HEK293 (cell line): ENCODE measurements around the gene WBP1.
"Not testable (repeated sequence)": the region's sequence is repeated elsewhere in the genome, so short reads cannot be mapped to it uniquely, and the experiment has no call there.

Experiments
- CTCF ChIA-PET: fragments of 350-600 bp; formaldehyde crosslinking; extraction: SDS; loops from one replicate; lab custom pipeline; 2021; ENCODE audit warnings: antibody characterized with exemption; lab: Yijun Ruan, JAX
- POLR2A ChIA-PET: fragments of 300-600 bp; formaldehyde crosslinking; extraction: SDS; loops from one replicate; lab custom pipeline; 2020; ENCODE audit warnings: antibody characterized with exemption, inconsistent platforms; lab: Yijun Ruan, JAX
- H3K27ac ChIP-seq: fragments of 200-500 bp; sonication (Bioruptor generic); 2 replicates; pipeline ENCODE4 v1.5.1; 2014; ENCODE audit warnings: low read depth, low read length, control low read depth, inconsistent platforms; ENCODE audit errors: extremely low read depth
- H3K36me3 ChIP-seq, 2 experiments: fragments of 200-500 bp in 1 of 2; sonication (Bioruptor generic) in 1 of 2; 1 replicate in 1 of 2; 2 replicates in 1 of 2; pipeline ENCODE4 v1.5.1; 2014 to 2017; ENCODE audit warnings: inconsistent platforms in 2 of 2, low read length in 2 of 2; ENCODE audit not compliant: control insufficient read depth in 2 of 2, insufficient read depth in 1 of 2
- H3K4me1 ChIP-seq: fragments of 200-500 bp; sonication (Bioruptor generic); 2 replicates; pipeline ENCODE4 v1.5.1; 2014; ENCODE audit warnings: mild to moderate bottlenecking, low read length, inconsistent platforms; ENCODE audit not compliant: control insufficient read depth, insufficient read depth
- H3K4me3 ChIP-seq: 2 replicates; pipeline ENCODE4 v1.5.1; 2011; ENCODE audit warnings: low read depth, mild to moderate bottlenecking, control low read depth, low read length, moderate library complexity
- H3K9me3 ChIP-seq: fragments of 200-500 bp; sonication (Bioruptor generic); 2 replicates; pipeline ENCODE4 v1.5.1; 2014; ENCODE audit warnings: low read depth, low read length, inconsistent platforms; ENCODE audit not compliant: control insufficient read depth, insufficient read depth
- HOXC10 ChIP-seq: sonication (generic); formaldehyde crosslinking; IDR thresholded peaks from 2 replicates; pipeline ENCODE4 v1.8.1; 2023; ENCODE audit warnings: mild to moderate bottlenecking, missing genetic modification reagents
- ZNF114 ChIP-seq: fragments of 450-650 bp; formaldehyde crosslinking; IDR thresholded peaks from 2 replicates; pipeline ENCODE4 v1.5.0; 2017; ENCODE audit warnings: missing biosample characterization, missing genetic modification characterization
- ZNF266 ChIP-seq: fragments of 450-650 bp; formaldehyde crosslinking; IDR thresholded peaks from 2 replicates; pipeline ENCODE4 v1.5.1; 2016; ENCODE audit warnings: missing biosample characterization, missing genetic modification characterization, low read depth
- ZNF335 ChIP-seq: fragments of 450-650 bp; formaldehyde crosslinking; conservative IDR thresholded peaks from 2 replicates; pipeline ENCODE4 v1.5.1; 2016; ENCODE audit warnings: missing biosample characterization, missing genetic modification characterization
- ZNF350 ChIP-seq: fragments of 450-650 bp; formaldehyde crosslinking; IDR thresholded peaks from 2 replicates; pipeline ENCODE4 v1.5.0; 2017; ENCODE audit warnings: missing biosample characterization, mild to moderate bottlenecking, missing genetic modification characterization
- ZNF501 ChIP-seq: fragments of 450-650 bp; formaldehyde crosslinking; IDR thresholded peaks from 2 replicates; pipeline ENCODE4 v1.5.1; 2016; ENCODE audit warnings: missing biosample characterization, missing genetic modification characterization
- ZNF514 ChIP-seq: fragments of 450-650 bp; formaldehyde crosslinking; IDR thresholded peaks from 2 replicates; pipeline ENCODE4 v1.5.1; 2016; ENCODE audit warnings: missing biosample characterization, missing genetic modification characterization
- ZNF558 ChIP-seq: fragments of 450-650 bp; formaldehyde crosslinking; IDR thresholded peaks from 2 replicates; pipeline ENCODE4 v1.5.1; 2016; ENCODE audit warnings: missing biosample characterization, missing genetic modification characterization
- ZNF561 ChIP-seq: fragments of 450-650 bp; IDR thresholded peaks from 2 replicates; pipeline ENCODE4 v1.5.1; 2018; ENCODE audit warnings: missing biosample characterization, missing genetic modification characterization, borderline replicate concordance
- ZNF623 ChIP-seq: fragments of 450-650 bp; formaldehyde crosslinking; IDR thresholded peaks from 2 replicates; pipeline ENCODE4 v1.5.1; 2016; ENCODE audit warnings: missing biosample characterization, missing genetic modification characterization
- ZNF658 ChIP-seq: fragments of 450-650 bp; formaldehyde crosslinking; IDR thresholded peaks from 2 replicates; pipeline ENCODE4; 2016; ENCODE audit warnings: missing biosample characterization, missing genetic modification characterization
- ZNF777 ChIP-seq: fragments of 450-650 bp; formaldehyde crosslinking; IDR thresholded peaks from 2 replicates; pipeline ENCODE4 v1.5.1; 2017; ENCODE audit warnings: missing biosample characterization, missing genetic modification characterization, borderline replicate concordance
- TF ChIP-seq, protein P1 (sequence below): fragments of 450-650 bp; formaldehyde crosslinking; IDR thresholded peaks from 2 replicates; pipeline ENCODE4 v1.5.1; 2016; ENCODE audit warnings: missing biosample characterization, missing genetic modification characterization
- TF ChIP-seq, protein P2 (sequence below): fragments of 450-650 bp; formaldehyde crosslinking; IDR thresholded peaks from 2 replicates; pipeline ENCODE4 v1.5.1; 2016; ENCODE audit warnings: missing biosample characterization, missing genetic modification characterization
- TF ChIP-seq, protein P3 (sequence below): fragments of 450-650 bp; formaldehyde crosslinking; IDR thresholded peaks from 2 replicates; pipeline ENCODE4 v1.5.1; 2016; ENCODE audit warnings: missing biosample characterization, missing genetic modification characterization

Gene WBP1

DNA sequence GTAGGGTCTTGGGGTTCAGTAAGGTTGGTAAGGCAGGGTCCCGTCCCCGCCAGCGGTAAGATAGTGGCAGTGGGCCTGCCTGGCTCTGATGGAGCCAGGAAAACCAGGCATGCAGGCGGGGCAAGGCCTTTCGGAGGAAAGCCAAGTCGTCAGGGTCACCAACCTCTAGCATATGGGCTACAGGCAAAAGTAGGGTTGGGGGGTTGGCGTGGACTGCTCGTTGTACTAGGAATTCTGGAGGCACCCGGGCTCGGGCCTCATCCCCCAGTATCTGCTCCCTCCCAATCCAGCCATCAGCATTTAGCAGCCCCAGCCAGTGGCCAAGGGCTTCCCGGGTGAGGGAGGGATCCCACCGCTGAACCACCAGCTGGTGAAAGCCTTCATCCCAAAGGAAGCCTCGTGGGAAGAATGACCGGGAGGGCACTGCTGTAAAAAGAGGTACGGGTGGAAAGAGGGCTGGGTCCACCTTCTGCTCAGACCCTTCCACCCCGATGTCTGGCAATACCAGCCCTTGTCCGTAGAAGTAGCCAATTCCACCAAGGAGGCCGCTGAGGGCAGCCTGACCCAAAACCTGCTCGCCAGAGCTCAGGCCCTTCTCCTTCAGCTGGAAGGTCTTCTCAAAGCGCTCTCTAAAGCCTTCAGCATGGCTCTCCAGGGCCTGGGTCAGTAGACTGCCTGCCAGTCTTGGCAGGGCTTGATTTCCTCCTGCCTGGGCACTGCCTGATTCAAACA lies 4.0 kb downstream of the WBP1 start:
- Histone ChIP-seq H3K4me1 (no peaks in the 10 kb centered on the region), H3K4me3 (no peak overlapping the region), H3K27ac (no peak overlapping the region), H3K36me3 (peaks cover 0 to 31% of the 10 kb centered on the region in 2 experiments; a peak in 1 of 3 replicates), H3K9me3 (no peaks in the 10 kb centered on the region)
- CTCF ChIA-PET: interaction anchor here (0.9 kb wide), 1 partner anchor 10 kb away, joined by 3 read pairs; the partner anchor contains the start of gene MRPL53
- TF ChIP-seq ZNF114: no peak
- POLR2A ChIA-PET: interaction anchor here (0.8 to 2.2 kb wide), 3 partner anchors 10 to 71 kb away, joined by 3 to 13 read pairs (median 4); partner anchors contain the start of genes CCDC142 and MRPL53

DNA sequence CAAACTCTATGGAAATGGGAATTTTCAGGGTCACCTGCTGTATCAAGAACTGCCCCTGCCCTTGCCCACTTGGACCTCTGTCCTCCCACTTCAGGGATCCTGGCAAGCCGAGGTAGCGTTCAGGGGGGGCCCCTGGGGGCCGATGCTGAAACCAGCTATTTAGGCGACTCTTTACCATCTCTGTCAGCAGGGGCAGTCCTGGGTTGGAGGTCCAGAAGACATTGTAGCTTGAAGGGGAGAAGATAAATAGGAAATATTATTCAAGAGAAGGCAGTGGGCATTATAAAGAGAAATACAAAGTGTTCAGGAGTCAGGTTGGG lies 4.5 kb downstream of the WBP1 start:
- H3K4me3 ChIP-seq: no peak overlapping the region
- 0 out of 2 replicates have a peak overlapping the region, but pooled peaks have one; percentile 42 for H3K27ac ChIP-seq
- H3K36me3 ChIP-seq: peaks cover 0 to 31% of the 10 kb centered on the region in 2 experiments; a peak in 1 of 3 replicates
- H3K9me3 ChIP-seq: no peaks in the 10 kb centered on the region
- no peak for TF ChIP-seq ZNF266 (tag by site-specific recombination)
- no peak for TF ChIP-seq HOXC10
- no peak for TF ChIP-seq ZNF561 (tag by site-specific recombination)
- TF ChIP-seq ZNF350 (tag by site-specific recombination): no peak
- TF ChIP-seq ZNF335: no peak
- TF ChIP-seq ZNF623 (tag by site-specific recombination): no peak
- no peak for TF ChIP-seq ZNF777 (tag by site-specific recombination)
- no peak for TF ChIP-seq ZNF501 (tag by site-specific recombination)
- TF ChIP-seq ZNF558 (tag by site-specific recombination): no peak
- no peak for TF ChIP-seq ZNF658 (tag by site-specific recombination)
- ChIA-PET CTCF (no interaction called here), POLR2A (interaction anchor here (1.1 kb wide), 1 partner anchor 72 kb away, joined by 4 read pairs; no protein-coding TSS in a partner anchor)
- no peaks in the 10 kb centered on the region for H3K4me1 ChIP-seq

DNA sequence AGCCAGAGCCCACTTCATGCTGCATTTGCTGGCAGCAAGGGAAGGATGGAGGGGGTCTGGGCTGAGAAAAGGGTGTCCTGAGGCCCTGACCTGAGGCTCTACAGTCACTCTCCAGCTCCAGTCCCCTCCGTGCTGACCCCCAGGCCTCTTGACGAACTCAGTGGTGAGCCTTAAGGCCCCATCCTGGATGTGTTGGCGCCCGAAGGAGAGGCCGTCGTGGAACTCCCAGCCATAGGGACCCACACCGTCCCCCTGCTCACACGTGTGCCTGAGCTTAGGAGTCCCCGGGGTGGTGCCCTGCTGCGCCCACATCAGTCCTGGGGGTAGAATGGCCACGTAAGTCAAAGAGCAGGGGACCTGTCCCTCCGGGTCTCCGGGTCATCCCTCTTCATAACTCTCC lies 6.2 kb downstream of the WBP1 start:
- POLR2A ChIA-PET: interaction anchor here (1.2 to 1.6 kb wide), 2 partner anchors 8 to 18 kb away, joined by 5 to 6 read pairs; partner anchors contain the start of genes CCDC142 and TTC31
- TF ChIP-seq, protein P1, sequence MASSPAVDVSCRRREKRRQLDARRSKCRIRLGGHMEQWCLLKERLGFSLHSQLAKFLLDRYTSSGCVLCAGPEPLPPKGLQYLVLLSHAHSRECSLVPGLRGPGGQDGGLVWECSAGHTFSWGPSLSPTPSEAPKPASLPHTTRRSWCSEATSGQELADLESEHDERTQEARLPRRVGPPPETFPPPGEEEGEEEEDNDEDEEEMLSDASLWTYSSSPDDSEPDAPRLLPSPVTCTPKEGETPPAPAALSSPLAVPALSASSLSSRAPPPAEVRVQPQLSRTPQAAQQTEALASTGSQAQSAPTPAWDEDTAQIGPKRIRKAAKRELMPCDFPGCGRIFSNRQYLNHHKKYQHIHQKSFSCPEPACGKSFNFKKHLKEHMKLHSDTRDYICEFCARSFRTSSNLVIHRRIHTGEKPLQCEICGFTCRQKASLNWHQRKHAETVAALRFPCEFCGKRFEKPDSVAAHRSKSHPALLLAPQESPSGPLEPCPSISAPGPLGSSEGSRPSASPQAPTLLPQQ (tag by site-specific recombination): 0 out of 2 replicates have a peak, but pooled peaks have one; percentile 25
- TF ChIP-seq, protein P2, sequence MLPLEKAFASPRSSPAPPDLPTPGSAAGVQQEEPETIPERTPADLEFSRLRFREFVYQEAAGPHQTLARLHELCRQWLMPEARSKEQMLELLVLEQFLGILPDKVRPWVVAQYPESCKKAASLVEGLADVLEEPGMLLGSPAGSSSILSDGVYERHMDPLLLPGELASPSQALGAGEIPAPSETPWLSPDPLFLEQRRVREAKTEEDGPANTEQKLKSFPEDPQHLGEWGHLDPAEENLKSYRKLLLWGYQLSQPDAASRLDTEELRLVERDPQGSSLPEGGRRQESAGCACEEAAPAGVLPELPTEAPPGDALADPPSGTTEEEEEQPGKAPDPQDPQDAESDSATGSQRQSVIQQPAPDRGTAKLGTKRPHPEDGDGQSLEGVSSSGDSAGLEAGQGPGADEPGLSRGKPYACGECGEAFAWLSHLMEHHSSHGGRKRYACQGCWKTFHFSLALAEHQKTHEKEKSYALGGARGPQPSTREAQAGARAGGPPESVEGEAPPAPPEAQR (tag by site-specific recombination): no peak
- no peak for TF ChIP-seq ZNF514 (tag by site-specific recombination)
- peak; percentile 14; the same call in 1 of the 2 replicates for TF ChIP-seq ZNF335
- TF ChIP-seq, all 188 proteins: peak for 2
- CTCF ChIA-PET: interaction anchor here (0.7 to 1.4 kb wide), 3 partner anchors 44 to 182 kb away, joined by 3 to 5 read pairs (median 3); no protein-coding TSS in a partner anchor
- Histone ChIP-seq H3K4me3 (peak overlapping the region; percentile 88), H3K36me3 (peaks cover 0 to 31% of the 10 kb centered on the region in 2 experiments; a peak in 1 of 3 replicates), H3K4me1 (no peaks in the 10 kb centered on the region), H3K9me3 (no peaks in the 10 kb centered on the region), H3K27ac (peak overlapping the region; percentile 74; the same call in 1 of the 2 replicates)

DNA sequence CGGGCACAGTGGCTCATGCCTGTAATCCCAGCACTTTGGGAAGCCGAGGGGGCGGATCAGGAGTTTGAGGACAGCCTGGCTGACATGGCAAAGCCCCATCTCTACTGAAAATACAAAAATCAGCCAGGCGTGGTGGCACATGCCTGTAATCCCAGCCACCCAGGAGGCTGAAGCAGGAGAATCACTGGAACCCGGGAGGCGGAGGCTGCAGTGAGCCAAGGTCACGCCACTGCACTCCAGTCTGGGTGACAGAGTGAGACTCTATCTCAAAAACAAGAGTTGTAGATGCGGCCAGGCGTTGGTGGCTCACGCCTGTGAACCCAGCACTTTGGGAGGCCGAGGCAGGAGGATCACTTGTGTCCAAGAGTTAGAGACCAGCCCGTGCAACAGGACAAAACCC lies 12.5 kb downstream of the WBP1 start:
- H3K4me3 ChIP-seq, H3K4me1 ChIP-seq, H3K27ac ChIP-seq, H3K9me3 ChIP-seq, CTCF ChIA-PET: not testable (repeated sequence)
- peaks cover 8 to 17% of the 10 kb centered on the region in 2 experiments; a peak in 2 of 3 replicates for H3K36me3 ChIP-seq
- POLR2A ChIA-PET: interaction anchor here (1.0 to 4.0 kb wide), 3 partner anchors 10 to 59 kb away, joined by 3 to 44 read pairs (median 13); partner anchors contain the start of genes AUP1, HTRA2 and WBP1
- TF ChIP-seq, protein P3, sequence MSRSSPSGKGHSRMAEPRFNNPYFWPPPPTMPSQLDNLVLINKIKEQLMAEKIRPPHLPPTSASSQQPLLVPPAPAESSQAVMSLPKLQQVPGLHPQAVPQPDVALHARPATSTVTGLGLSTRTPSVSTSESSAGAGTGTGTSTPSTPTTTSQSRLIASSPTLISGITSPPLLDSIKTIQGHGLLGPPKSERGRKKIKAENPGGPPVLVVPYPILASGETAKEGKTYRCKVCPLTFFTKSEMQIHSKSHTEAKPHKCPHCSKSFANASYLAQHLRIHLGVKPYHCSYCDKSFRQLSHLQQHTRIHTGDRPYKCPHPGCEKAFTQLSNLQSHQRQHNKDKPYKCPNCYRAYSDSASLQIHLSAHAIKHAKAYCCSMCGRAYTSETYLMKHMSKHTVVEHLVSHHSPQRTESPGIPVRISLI (tag by site-specific recombination): 0 out of 2 replicates have a peak, but pooled peaks have one; percentile 14
